ENCODE measurements around the gene FLNB. TPM values are rescaled to one million over a fixed set of nuclear protein-coding genes. Genes with fewer than 3 reads are reported as not detected.

Gene FLNB
- total and polyA plus RNA-seq, 2 of the 8 experiments (the other 6 are each of a cell fraction or from before 2014, with no cell fraction given): 72.3 to 118 TPM

- H4K91ac ChIP-seq (replicated peaks; ENCODE audit: insufficient read length, low read length): no peak overlapping the region
- FAIRE-seq (no peak), DNase-seq (ENCODE audit: low read depth in 1 of 2, low spot score in 2 of 2) (no peak)
- no peak overlapping the region for H3K4ac ChIP-seq (replicated peaks; ENCODE audit: insufficient read length, low read depth, low read length)
- H3K18ac ChIP-seq (ENCODE audit: extremely low read depth, low read length): no peak overlapping the region
- H3K4me3 ChIP-seq (ENCODE audit: extremely low read depth in 1 of 4, insufficient read depth in 2 of 4, low read depth in 3 of 4, low read length in 4 of 4): no peak overlapping the region
- H2BK15ac ChIP-seq (ENCODE audit: low read length): no peak overlapping the region
- no peaks in the 10 kb centered on the region; a peak in 1 of 7 replicates for H3K4me1 ChIP-seq (replicated peaks in 1 of 4; ENCODE audit: control insufficient read depth in 3 of 4, insufficient read depth in 4 of 4, low read length in 3 of 4)
- H3K4me2 ChIP-seq (ENCODE audit: insufficient read depth in 1 of 2, low read depth in 2 of 2, low read length in 2 of 2): no peak overlapping the region
- peaks cover 11 to 72% (median 61%) of the 10 kb centered on the region in 4 experiments; a peak in 7 of 8 replicates for H3K36me3 ChIP-seq (ENCODE audit: control insufficient read depth in 2 of 4, insufficient read depth in 4 of 4, low read length in 3 of 4)
- no peak overlapping the region for H3K9ac ChIP-seq (replicated peaks in 1 of 4; ENCODE audit: extremely low read depth in 1 of 4, low read depth in 3 of 4, low read length in 3 of 4)
- no peak overlapping the region for H2AK5ac ChIP-seq (ENCODE audit: low read depth, low read length)
- no peak overlapping the region for H3K27ac ChIP-seq (ENCODE audit: low read depth, low read length)
- no peak overlapping the region for H2BK5ac ChIP-seq (ENCODE audit: low read depth, low read length)
- POLR2A ChIA-PET (ENCODE audit: partially characterized antibody): interaction anchor here (1.1 to 2.0 kb wide), 2 partner anchors 19 to 26 kb away, joined by 3 to 4 read pairs; no protein-coding TSS in a partner anchor
- no peak overlapping the region for H2BK120ac ChIP-seq (replicated peaks; ENCODE audit: low read depth, low read length)
- no peaks in the 10 kb centered on the region for H3K27me3 ChIP-seq (replicated peaks in 1 of 4; ENCODE audit: control insufficient read depth in 3 of 4, extremely low read depth in 1 of 4, insufficient read depth in 3 of 4, low read length in 3 of 4)
- H3K79me1 ChIP-seq (ENCODE audit: low read depth, low read length): peaks cover 3% of the 10 kb centered on the region
- H3K14ac ChIP-seq (ENCODE audit: insufficient read length): no peak overlapping the region
- no peaks in the 10 kb centered on the region for H3K9me3 ChIP-seq (ENCODE audit: insufficient read depth in 2 of 2, low read depth in 1 of 2, low read length in 1 of 2)
- H3K56ac ChIP-seq (replicated peaks; ENCODE audit: insufficient read length, low read depth, low read length): no peak overlapping the region
- H2AFZ ChIP-seq (ENCODE audit: low read length): no peak overlapping the region
- whole genome bisulfite sequencing, 2 experiments (ENCODE audit: extremely low coverage in 1 of 2, insufficient coverage in 1 of 2, insufficient read length in 1 of 2, insufficient replicate concordance in 2 of 2, low coverage in 1 of 2, low lambda C conversion rate in 2 of 2, missing lambda C conversion rate in 1 of 2): 95% methylated on average over 12 of the region's 12 CpGs; no CpG with 5 or more reads in 1 of the 2 experiments
- no peak overlapping the region for H2BK12ac ChIP-seq (ENCODE audit: low read depth, low read length)
- H4K20me1 ChIP-seq (replicated peaks in 1 of 2; ENCODE audit: control insufficient read depth in 1 of 2, insufficient read depth in 2 of 2, low read length in 2 of 2): peaks cover 0 to 2% of the 10 kb centered on the region in 2 experiments
- no peak overlapping the region for H2BK20ac ChIP-seq (ENCODE audit: low read length)
- H3K79me2 ChIP-seq (ENCODE audit: control insufficient read depth in 1 of 2, insufficient read depth in 2 of 2, low read length in 2 of 2): no peaks in the 10 kb centered on the region
- no peak overlapping the region for H3K23ac ChIP-seq (ENCODE audit: insufficient read length)
- H4K5ac ChIP-seq (ENCODE audit: insufficient read length, low read depth, low read length): no peak overlapping the region
- no peak overlapping the region; the same call in 1 of the 2 replicates for H4K8ac ChIP-seq (ENCODE audit: extremely low read depth, insufficient read depth, low read length)
- H3K23me2 ChIP-seq (ENCODE audit: low read depth, low read length): no peaks in the 10 kb centered on the region
- CTCF ChIA-PET (ENCODE audit: partially characterized antibody): no interaction called here
- TF ChIP-seq JUND (IDR thresholded peaks at IDR 0.05; ENCODE audit: low read length) (no peak), ASH2L (IDR thresholded peaks at IDR 0.05; ENCODE audit: low read length) (no peak), TBP (IDR thresholded peaks at IDR 0.05; ENCODE audit: low read depth, low read length) (no peak), FOSL1 (IDR thresholded peaks at IDR 0.05; ENCODE audit: insufficient read depth, low read depth, low read length) (no peak), JUN (IDR thresholded peaks at IDR 0.05; ENCODE audit: low read depth, low read length) (no peak), ATF3 (IDR thresholded peaks at IDR 0.05; ENCODE audit: insufficient read depth, low read depth, low read length) (no peak), RNF2 (IDR thresholded peaks at IDR 0.05; ENCODE audit: borderline replicate concordance, low read depth, low read length, missing control alignments, poor library complexity, severe bottlenecking) (no peak), KDM4A (IDR thresholded peaks at IDR 0.05; ENCODE audit: low read depth, low read length, severe bottlenecking) (no peak), TAF1 (IDR thresholded peaks at IDR 0.05; ENCODE audit: low read depth, low read length) (no peak), MAX (IDR thresholded peaks at IDR 0.05) (no peak), GABPA (IDR thresholded peaks at IDR 0.05; ENCODE audit: borderline replicate concordance, insufficient read depth, low read length) (no peak), CEBPB (IDR thresholded peaks at IDR 0.05; ENCODE audit: low read depth, low read length) (no peak), POLR2AphosphoS5 (IDR thresholded peaks at IDR 0.05; ENCODE audit: low read depth, low read length) (no peak)
Observed at GRCh38 chr3:58141766-58142345, 133.6 kb downstream of the FLNB start.
